DND-41 (cell line): ENCODE data around the gene KCNQ1OT1.

Source experiments
- ATAC-seq: fragments of 200-7000 bp; cut with Tn5 transposase; 3 replicates; pipeline ENCODE4 v1.9.1; 2021; ENCODE audit warnings: low read depth; ENCODE audit not compliant: insufficient read depth
- DNase-seq: peaks from one replicate; pipeline ENCODE4 v3.0.0-alpha.2; 2020
- H2AFZ ChIP-seq: 2 replicates; pipeline ENCODE4 v1.6.0; 2012; ENCODE audit warnings: low read depth, low read length
- H3K27ac ChIP-seq: 2 replicates; pipeline ENCODE4 v1.5.1; 2012; ENCODE audit warnings: low read length, inconsistent platforms
- H3K27me3 ChIP-seq: fragments of 200-600 bp; sonication (generic); 2 replicates; pipeline ENCODE4 v1.6.0; 2012; ENCODE audit warnings: low read length, mild to moderate bottlenecking, inconsistent platforms; ENCODE audit not compliant: insufficient read depth, poor library complexity
- H3K36me3 ChIP-seq: 2 replicates; pipeline ENCODE4 v1.5.1; 2012; ENCODE audit warnings: low read length, inconsistent platforms; ENCODE audit not compliant: insufficient read depth
- H3K4me1 ChIP-seq: 2 replicates; pipeline ENCODE4 v1.5.1; 2012; ENCODE audit warnings: mild to moderate bottlenecking, low read length; ENCODE audit not compliant: insufficient read depth
- H3K4me2 ChIP-seq: 2 replicates; pipeline ENCODE4 v1.6.0; 2012; ENCODE audit warnings: mild to moderate bottlenecking, moderate library complexity, low read length, inconsistent platforms; ENCODE audit not compliant: insufficient read depth
- H3K4me3 ChIP-seq, 2 experiments: fragments of 200-600 bp in 1 of 2; shearing (Covaris generic) in 1 of 2; 2 replicates each; pipeline ENCODE4 v1.5.1; 2012 to 2016; ENCODE audit warnings: inconsistent platforms in 2 of 2, low read length in 2 of 2, mild to moderate bottlenecking in 2 of 2, low read depth in 1 of 2, moderate library complexity in 1 of 2
- H3K79me2 ChIP-seq: 2 replicates; pipeline ENCODE4 v1.6.0; 2012; ENCODE audit warnings: low read length, inconsistent platforms; ENCODE audit not compliant: insufficient read depth
- H3K9ac ChIP-seq: 2 replicates; pipeline ENCODE4 v1.6.0; 2012; ENCODE audit warnings: low read depth, mild to moderate bottlenecking, inconsistent platforms, low read length, moderate library complexity
- H3K9me3 ChIP-seq: 2 replicates; pipeline ENCODE4 v1.5.1; 2012; ENCODE audit warnings: low read length, moderate library complexity, mild to moderate bottlenecking, inconsistent platforms; ENCODE audit not compliant: insufficient read depth, severe bottlenecking
- H4K20me1 ChIP-seq: 2 replicates; pipeline ENCODE4 v1.6.0; 2012; ENCODE audit warnings: low read length; ENCODE audit not compliant: insufficient read depth
- EZH2 ChIP-seq: IDR thresholded peaks from 3 replicates; pipeline ENCODE4 v1.6.1; 2012; ENCODE audit warnings: borderline replicate concordance, low read depth, mild to moderate bottlenecking, moderate library complexity, low read length, inconsistent platforms; ENCODE audit not compliant: severe bottlenecking
- TF ChIP-seq, protein P1 (sequence below): IDR thresholded peaks from 2 replicates; pipeline ENCODE4 v1.5.1; 2012; ENCODE audit warnings: borderline replicate concordance, low read length, moderate library complexity, mild to moderate bottlenecking; ENCODE audit not compliant: poor library complexity, severe bottlenecking; ENCODE audit errors: extremely low read depth

KCNQ1OT1 gene

DNA sequence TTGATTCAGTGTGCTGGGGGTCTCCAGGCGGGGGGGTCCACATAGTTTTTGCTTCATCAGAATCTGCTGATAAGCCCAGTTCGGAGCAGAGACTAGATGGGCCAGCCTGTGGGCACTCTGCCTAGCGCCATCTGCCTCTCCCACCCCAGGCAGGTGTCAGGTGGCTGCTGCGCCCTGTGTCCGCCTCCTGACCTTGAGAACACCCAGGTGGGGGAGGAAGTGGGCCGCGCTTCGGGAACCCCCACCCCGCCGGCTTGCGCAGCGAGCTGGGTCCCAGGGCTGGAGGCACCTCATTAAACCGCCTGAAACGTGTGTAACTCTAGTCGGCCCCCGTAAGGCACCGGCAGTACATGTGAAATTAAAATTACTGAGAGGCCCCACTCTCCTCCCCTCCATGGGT is 141.4 kb downstream of the KCNQ1OT1 start:
- Histone ChIP-seq H2AFZ (no peak overlapping the region), H3K9me3 (no peaks in the 10 kb centered on the region), H3K36me3 (no peaks in the 10 kb centered on the region), H3K9ac (no peak overlapping the region), H3K4me3 (no peak overlapping the region), H3K27me3 (no peaks in the 10 kb centered on the region), H3K4me1 (no peaks in the 10 kb centered on the region), H3K27ac (no peak overlapping the region), H3K79me2 (no peaks in the 10 kb centered on the region), H3K4me2 (no peak overlapping the region), H4K20me1 (no peaks in the 10 kb centered on the region)
- ATAC-seq (no peak), DNase-seq (no peak)
- TF ChIP-seq, protein P1, sequence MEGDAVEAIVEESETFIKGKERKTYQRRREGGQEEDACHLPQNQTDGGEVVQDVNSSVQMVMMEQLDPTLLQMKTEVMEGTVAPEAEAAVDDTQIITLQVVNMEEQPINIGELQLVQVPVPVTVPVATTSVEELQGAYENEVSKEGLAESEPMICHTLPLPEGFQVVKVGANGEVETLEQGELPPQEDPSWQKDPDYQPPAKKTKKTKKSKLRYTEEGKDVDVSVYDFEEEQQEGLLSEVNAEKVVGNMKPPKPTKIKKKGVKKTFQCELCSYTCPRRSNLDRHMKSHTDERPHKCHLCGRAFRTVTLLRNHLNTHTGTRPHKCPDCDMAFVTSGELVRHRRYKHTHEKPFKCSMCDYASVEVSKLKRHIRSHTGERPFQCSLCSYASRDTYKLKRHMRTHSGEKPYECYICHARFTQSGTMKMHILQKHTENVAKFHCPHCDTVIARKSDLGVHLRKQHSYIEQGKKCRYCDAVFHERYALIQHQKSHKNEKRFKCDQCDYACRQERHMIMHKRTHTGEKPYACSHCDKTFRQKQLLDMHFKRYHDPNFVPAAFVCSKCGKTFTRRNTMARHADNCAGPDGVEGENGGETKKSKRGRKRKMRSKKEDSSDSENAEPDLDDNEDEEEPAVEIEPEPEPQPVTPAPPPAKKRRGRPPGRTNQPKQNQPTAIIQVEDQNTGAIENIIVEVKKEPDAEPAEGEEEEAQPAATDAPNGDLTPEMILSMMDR, result no peak
- TF ChIP-seq EZH2, result no peak
